Stimulated activated CD8-positive, alpha-beta memory T cell treated with anti-CD3 and anti-CD28 coated beads, Interleukin-2, amount 100 ng/mL, for 1 hour (primary cell): ENCODE data around the gene WDR74.

ENCODE experiments used
- DNase-seq, 2 donors: peaks; one replicate each; pipeline ENCODE4 v3.0.0-alpha.2; 2020; ENCODE audit warnings: low read depth in 2 of 2

Gene WDR74

GRCh38 chr11:62794201-62794775 lies 45.1 kb downstream of the WDR74 start:
- DNase-seq = no peak

- no peak for DNase-seq
These were observed 47.2 kb downstream of the WDR74 start for GRCh38 chr11:62792202-62792575.

GRCh38 chr11:62791501-62792201 lies 47.7 kb downstream of the WDR74 start, which contains the start of gene TMEM223:
TSS of gene TMEM223 (minus strand) at chr11:62792006. CDS start at chr11:62791994, 12 bp downstream.
- peak; percentile 74 to 80 for DNase-seq

GRCh38 chr11:62789576-62789975 lies 49.8 kb downstream of the WDR74 start:
- DNase-seq = no peak

GRCh38 chr11:62788991-62789390 lies 50.4 kb downstream of the WDR74 start:
- DNase-seq = no peak

GRCh38 chr11:62787005-62787759 lies 52.2 kb downstream of the WDR74 start, which contains the start of gene TMEM179B:
TSS of gene TMEM179B (plus strand) at chr11:62787402. CDS start at chr11:62787432, 30 bp downstream.
- DNase-seq = peak; percentile 98

- peak; percentile 70 to 74 for DNase-seq
These were observed 52.9 kb downstream of the WDR74 start for GRCh38 chr11:62786318-62787004.
